Erythroblast (primary cell): ENCODE results near the gene NCBP3.

Experiments
- GATA1 ChIP-seq: IDR thresholded peaks from 2 replicates; pipeline ENCODE4 v1.6.1; 2011; ENCODE audit warnings: low read depth, mild to moderate bottlenecking, control low read depth, low read length, moderate library complexity
- POLR2A ChIP-seq: IDR thresholded peaks from 2 replicates; pipeline ENCODE4 v1.6.1; 2011; ENCODE audit warnings: mild to moderate bottlenecking, low read length

DNA sequence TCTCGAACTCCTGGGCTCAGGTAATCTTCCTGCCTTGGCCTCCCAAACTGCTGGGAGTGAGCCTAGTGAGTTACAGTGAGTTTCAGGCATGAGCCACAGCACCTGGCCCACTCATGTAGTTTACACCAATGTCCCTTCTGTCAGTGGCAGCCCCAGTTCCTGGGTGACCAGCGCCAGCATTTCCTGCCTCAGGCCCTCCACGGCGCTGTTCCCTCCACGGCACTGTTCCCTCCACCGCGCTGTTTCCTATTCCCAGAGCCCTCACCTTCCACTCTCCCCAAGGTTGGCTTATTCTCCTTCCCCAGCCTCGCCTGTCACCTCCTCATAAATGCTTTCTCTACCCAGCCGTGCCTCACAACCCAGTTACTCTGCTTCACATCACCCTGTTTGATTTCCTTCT is 77.7 kb downstream of the NCBP3 start:
- TF ChIP-seq POLR2A (no peak), GATA1 (no peak)
